Measurements from ENCODE around the gene TMEM154.
A peak's percentile ranks its signal among the peaks of the same experiment; 100 is the strongest.

The TMEM154 gene

DNA sequence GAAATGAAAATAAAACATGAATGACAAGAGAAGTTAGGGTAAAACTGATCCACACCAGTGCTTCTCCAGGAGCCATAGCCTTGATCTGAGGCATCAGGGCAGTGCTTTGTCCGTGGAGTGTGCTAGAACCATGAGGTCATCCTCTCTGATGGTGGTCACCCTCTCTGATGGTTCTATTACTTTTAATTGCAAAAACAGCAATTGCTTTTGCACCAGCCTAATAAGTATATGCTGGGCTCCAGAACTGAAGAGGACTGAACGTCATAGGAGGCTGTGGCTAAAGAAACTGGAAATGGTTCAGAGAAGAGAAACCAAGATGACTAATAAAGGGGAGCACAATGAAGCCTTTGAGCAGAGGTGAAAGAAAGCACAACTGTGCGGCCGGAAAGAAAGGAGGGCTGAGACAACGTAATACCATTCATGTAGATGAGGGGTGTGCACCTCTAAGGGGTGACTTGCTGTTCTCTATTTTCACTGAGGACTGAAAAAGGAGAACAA is 17.0 kb upstream of the TMEM154 start:
- peak; percentile 65 for DNase-seq (ENCODE audit: low spot score)

- DNase-seq (ENCODE audit: low spot score), result no peak
These were observed 14.1 kb upstream of the TMEM154 start for GRCh38 chr4:152693871-152694270.

GRCh38 chr4:152691761-152692160 is 12.0 kb upstream of the TMEM154 start:
- DNase-seq (ENCODE audit: low spot score), result no peak

GRCh38 chr4:152690706-152691651 is 11.2 kb upstream of the TMEM154 start:
- no peak for DNase-seq (ENCODE audit: low spot score)

DNA sequence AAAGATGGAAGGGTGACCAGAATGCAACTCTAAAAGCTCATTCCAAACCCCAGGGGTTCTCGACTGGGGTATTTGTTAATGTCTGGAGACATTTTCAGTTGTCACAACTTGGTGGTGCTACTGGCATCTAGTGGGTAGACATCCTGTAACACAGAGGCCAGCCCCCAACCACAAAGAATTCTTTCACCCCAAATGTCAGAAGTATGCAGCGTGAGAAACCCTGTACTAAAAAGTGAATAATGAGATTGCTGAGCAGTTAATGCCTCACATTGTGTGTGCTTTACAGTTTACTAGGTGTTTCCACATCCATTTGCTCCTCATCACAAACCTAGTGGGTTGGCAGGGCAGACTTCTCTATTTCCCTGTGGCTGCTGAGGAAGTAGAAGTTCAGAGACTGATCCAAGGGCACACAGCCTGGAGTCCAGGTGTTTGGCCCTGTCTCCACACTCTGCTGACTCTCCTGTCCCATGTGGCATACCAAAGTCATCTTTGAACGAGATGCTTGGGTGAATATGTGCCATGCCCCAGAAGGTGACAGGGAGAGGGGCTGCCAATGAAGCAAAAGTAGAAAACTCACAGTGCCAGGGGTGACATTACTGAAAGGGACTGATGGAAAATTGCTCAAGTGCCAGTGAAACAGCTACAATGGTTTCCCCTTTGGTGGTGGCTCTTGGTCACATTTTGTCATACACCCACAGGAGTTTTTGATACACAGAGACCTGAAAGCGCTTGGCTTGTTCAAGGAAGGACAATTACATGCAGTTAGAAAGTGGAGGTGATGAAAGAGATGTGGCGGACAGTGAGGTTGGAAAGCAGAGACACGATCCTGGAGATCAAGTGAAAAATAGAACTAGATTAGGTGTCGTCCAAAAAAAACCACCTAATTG is 10.1 kb upstream of the TMEM154 start:
- no peak for DNase-seq (ENCODE audit: low spot score)

GRCh38 chr4:152687974-152688599 is 8.3 kb upstream of the TMEM154 start:
- DNase-seq (ENCODE audit: low spot score), result no peak

DNA sequence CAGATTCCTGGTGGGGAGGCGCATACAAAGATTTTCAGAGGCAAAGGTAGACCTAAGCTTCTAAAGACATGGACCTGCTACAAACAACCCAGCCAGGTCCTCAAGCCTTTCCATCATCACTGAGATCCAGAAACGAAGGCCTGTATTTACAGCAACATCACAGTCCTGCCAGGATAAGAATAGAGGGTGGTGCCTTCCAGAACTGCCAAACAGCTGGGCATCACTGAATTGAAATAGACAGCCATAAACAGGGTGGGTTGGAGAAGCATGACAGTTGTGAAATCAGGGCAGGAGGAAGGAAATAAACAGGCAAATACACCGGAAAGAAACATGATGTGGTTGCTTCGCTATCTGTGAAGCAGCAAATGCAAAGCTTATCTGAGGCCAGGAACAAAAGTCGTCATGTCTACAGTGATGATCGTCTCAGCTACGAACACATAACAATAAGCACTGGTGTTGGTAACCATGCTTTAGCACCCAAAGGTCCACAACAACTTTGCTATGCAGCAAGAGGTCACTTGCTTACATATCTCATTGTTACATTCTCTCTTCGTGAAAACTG is 6.7 kb upstream of the TMEM154 start:
- DNase-seq (ENCODE audit: low spot score), result no peak

DNA sequence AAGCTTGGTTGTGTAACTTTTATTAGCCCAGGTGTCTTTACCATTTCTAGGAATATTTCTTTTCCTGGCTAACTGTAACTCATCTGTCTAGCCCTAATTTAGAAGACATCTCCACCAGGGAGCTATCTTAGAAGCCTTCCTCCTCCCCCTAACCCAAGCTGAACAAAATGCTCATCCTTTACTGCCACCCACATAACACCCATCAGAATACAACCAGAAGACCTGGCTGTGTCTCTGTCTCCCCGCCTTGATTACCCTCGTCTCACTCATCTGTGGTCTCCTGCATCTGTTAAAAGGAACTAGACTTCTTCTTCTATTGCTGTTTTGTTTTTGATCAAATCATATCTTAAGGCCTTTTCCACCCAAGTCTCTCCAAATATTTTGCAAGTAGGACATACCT is 4.8 kb upstream of the TMEM154 start:
- no peak for DNase-seq (ENCODE audit: low spot score)

DNA sequence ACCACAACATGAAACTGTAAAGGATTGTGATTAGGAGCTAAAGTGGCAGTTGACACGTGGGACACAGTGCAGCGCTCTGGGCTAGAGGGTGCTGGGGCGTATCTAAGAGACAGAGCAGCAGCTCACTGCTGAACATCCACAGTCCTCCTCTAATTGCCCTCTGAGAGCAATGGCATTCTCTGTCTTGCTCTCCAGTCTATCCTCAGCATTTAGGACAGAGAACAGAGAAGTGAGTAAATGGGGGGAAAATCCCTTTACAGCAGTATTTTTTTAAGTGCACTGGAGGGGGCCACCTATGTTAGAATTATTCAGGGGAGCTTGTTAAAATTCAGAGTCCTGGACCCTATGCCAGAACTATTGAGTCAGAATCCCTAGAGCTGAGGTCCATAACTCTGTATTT is 4.2 kb upstream of the TMEM154 start:
- DNase-seq (ENCODE audit: low spot score), result no peak

DNA sequence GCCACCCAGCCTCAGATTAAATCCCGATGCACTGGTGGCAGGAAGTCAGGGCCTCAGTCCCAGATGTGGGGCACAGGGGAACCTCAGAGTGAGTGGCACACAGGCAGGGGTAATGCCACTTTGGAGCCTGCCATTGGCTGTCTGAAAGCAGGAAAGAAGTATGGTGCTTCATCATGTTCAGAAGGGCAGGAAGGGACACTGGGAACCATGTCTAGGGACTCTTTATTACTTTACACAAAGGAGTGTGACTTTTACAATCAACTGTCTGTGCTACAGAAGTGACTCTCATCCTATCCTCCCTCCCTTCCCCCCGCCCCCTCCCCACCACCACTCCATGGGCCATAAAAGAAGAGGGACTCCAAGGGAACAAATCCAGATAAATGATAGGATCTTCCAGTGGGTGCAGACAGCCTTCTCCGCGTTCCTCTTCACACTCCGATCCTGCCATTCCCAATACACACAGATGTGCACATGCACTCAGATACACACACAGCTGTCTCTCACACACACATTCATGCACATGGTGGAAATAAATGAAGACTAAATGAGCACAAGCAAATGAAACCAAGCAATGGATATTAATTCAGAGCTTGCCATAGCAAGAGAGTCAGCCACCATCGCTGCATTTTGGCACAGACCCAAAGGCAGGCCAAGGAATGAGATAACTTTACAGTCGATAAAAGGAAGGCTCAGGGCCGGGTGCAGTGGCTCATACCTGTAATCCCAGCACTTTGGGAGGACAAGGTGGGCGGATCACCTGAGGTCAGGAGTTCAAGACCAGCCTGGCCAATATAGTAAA is 2.5 kb upstream of the TMEM154 start:
- no peak for DNase-seq (ENCODE audit: low spot score)

GRCh38 chr4:152680988-152681603 is 1.3 kb upstream of the TMEM154 start:
- peak; percentile 13 for DNase-seq (ENCODE audit: low spot score)

GRCh38 chr4:152678841-152679240 is 956 bp downstream of the TMEM154 start:
- no peak for DNase-seq (ENCODE audit: low spot score)

- no peak for DNase-seq (ENCODE audit: low spot score)
These were observed 2.7 kb downstream of the TMEM154 start for GRCh38 chr4:152677117-152677516.

DNA sequence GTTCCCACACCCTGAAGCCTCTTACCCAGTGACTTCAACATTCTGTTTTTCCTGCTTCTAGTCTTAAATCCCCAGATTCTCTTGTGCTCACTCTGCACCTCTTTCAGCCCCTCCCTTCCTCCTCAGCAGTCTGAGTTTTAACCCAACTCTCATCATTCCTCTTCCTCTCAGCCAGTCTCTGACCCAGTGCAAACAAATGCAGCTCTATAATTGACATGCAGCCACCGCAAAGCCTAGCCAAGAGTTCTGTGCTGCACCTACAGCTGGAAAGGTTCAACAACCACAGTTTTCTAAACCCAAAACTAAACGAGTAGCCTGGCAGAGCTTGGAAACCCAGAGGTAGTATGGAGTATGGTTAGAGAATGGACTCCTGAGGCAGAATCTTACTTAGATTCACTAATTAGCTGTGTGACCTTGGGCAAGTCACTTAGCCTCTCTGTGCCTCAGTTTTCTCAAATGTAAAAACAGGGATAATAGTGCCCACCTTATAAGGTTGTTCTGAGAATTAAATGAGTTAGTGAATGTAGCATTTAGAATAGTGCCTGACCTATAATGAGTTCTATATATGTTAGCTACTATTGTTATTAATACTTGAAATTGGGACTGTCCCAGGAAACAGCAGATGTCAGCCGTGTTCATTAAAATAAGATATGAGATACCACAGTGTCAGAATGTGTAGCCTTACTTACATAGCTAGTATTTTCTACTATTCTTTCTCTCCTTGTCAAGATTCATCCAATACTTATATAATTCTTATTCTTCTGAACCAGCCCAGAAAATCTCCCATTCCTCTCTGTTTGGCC is 3.5 kb downstream of the TMEM154 start:
- no peak for DNase-seq (ENCODE audit: low spot score)

GRCh38 chr4:152674359-152674758 is 5.4 kb downstream of the TMEM154 start:
- no peak for DNase-seq (ENCODE audit: low spot score)

GRCh38 chr4:152673489-152673888 is 6.3 kb downstream of the TMEM154 start:
- no peak for DNase-seq (ENCODE audit: low spot score)

DNA sequence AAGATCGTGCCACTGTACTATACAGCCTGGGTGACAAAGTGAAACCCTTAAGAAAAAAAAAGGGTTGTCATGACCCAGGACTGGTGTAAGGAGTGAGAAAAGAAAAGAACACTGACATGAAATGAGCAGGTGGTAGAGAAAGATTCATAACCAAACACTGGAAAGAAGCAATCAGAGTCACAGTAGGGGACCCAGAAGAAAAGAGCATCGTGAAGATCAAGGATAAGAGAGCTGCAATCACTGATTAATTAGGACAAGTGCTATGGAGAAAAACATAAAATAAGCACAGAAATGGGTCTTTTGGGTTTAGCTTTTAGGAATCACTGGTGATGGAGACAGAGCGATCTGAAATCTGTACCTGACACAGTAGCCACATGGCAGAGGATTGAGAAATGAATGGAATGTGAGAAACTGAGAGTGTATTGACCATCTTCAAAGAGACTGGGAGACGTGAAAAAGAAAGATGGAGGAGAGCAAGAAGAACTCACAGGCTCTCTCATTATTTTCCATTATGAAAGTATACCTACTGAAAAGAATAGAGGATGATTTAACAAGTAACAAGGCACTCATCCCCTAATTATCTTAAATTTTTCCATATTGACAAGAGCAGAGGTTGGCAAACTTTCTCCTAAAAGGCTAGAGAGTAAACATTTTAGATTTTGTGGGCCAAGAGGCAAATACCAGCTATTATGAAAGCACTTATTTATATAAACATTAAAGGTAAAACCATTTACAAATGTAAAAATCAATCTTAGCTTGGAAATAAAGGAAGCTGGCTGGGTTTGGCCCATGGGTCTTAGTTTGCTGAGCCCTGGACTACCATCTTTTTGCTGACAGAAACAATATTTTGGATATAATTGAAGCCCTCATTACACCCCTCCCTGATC is 7.3 kb downstream of the TMEM154 start:
- no peak for DNase-seq (ENCODE audit: low spot score)

DNA sequence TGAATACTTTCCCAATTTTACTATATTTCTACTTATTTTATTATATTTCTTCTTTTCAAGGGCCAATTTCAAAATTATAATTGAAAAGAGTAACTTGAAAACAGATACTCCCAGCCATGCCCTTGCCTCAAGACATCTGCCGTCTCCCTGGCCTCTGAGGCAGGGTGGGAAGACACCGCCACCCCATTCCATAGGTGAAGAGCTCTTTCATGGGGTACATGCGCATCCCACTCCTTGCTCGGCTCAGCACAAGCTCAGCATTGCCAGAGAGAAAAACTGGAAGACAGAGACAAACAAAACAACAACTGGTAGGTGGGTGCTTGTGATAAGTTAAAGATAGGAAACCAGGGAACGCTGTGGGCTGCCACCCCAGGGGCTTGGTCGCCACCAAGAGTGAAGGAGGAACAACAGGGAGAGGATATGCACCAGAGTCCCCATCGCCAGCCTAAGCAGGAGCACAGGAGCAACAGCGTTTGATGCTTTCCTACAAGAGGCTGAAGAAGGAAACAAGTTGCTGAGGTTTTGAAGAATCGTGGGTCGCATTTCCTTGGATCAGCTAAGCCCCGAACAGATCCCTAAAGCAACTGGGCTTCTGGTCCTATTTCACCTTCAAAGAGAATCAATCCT is 11.3 kb downstream of the TMEM154 start:
- no peak for DNase-seq (ENCODE audit: low spot score)
